ENCODE data around the gene WFIKKN1.
A peak's percentile ranks its signal among the peaks of the same experiment; 100 is the strongest.

The WFIKKN1 gene

DNA sequence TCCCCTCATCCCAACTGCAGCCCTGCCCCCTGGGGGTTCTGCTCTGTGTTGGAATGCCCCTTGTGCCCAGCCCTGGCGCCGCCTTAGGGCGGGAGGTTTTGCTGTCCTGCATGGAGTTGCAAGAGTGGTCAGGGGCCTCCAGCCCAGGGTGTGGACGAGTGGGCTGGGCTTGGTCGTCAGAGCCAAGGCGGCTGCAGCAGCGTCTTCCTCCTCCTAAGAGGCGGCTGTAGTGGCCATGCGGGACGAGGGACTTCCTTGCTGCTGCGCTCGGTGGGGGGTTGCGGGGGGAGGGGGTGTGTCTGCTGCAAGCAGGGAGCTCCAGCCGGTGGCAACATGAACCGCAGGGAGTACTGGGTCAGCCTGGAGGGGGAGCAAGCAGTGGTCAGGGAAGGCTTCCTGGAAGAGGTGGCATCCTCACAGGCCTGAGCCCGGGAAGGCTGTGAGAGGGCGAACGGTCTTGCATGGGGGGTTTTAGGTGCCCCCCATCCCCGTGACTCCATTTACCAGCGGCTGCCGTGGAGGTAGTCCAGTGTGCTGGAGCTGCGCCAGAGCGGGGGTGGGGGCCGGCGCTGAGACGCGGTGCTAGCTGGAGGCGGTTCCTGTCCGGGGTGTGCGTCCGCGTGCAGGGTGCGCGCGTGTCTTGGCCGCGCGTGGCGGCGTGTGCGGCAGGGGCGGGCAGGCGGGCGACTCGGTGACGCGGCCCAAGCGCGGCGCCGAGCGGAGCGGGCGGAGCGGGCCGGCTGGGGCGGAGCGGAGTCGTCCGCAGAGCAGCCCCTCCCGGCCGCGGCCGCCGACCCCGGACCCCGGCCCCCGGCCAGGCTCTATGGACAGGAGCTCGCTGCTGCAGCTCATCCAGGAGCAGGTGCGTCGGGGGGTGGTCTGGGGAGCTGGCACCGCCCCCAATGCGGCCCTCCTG, 44.4 kb downstream of the WFIKKN1 start, which contains the start of gene RHBDL1:
Gene RHBDL1, plus strand, starts transcription at position 704 of the 916 bp plus-strand sequence. Its CDS starts 120 bp downstream, at position 824.
- peak; percentile 33 to 34 for DNase-seq (ENCODE audit: low read depth in 2 of 2)
- TF ChIP-seq, protein P1, sequence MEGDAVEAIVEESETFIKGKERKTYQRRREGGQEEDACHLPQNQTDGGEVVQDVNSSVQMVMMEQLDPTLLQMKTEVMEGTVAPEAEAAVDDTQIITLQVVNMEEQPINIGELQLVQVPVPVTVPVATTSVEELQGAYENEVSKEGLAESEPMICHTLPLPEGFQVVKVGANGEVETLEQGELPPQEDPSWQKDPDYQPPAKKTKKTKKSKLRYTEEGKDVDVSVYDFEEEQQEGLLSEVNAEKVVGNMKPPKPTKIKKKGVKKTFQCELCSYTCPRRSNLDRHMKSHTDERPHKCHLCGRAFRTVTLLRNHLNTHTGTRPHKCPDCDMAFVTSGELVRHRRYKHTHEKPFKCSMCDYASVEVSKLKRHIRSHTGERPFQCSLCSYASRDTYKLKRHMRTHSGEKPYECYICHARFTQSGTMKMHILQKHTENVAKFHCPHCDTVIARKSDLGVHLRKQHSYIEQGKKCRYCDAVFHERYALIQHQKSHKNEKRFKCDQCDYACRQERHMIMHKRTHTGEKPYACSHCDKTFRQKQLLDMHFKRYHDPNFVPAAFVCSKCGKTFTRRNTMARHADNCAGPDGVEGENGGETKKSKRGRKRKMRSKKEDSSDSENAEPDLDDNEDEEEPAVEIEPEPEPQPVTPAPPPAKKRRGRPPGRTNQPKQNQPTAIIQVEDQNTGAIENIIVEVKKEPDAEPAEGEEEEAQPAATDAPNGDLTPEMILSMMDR (IDR thresholded peaks at IDR 0.05; ENCODE audit: low read depth, low read length): no peak
- H3K4me3 ChIP-seq (replicated peaks in 1 of 2; ENCODE audit: low read depth in 2 of 2, low read length in 2 of 2): peak within 1 kb of the TSS; percentile 34 to 35

DNA sequence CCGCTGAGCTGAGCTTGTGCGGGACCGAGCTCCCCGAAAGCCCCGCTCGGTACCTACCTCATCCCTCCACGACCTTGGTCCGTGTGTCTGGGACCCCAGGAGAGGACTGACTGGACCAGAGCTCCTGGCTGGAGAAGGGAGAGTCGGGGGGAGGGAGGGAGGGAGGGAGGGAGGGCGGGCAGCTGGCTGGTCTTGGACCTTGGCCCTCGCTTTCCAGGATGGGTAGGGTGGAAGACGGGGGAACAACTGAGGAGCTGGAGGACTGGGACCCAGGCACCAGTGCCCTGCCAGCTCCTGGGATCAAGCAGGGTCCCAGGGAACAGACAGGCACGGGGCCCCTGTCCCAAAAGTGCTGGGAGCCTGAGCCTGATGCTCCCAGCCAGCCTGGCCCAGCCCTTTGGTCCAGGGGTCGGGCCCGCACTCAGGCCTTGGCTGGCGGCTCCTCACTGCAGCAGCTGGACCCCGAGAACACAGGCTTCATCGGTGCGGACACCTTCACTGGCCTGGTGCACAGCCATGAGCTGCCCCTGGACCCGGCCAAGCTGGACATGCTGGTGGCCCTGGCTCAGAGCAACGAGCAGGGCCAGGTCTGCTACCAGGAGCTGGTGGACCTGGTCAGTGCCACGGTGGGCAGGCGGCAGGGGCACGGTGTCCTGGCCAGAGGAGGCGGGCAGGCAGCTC, 45.2 kb downstream of the WFIKKN1 start:
- DNase-seq (ENCODE audit: low read depth in 2 of 2): no peak
- peak overlapping the region; percentile 34 to 35 for H3K4me3 ChIP-seq (replicated peaks in 1 of 2; ENCODE audit: low read depth in 2 of 2, low read length in 2 of 2)
- TF ChIP-seq, protein P1 (IDR thresholded peaks at IDR 0.05; ENCODE audit: low read depth, low read length): no peak

DNA sequence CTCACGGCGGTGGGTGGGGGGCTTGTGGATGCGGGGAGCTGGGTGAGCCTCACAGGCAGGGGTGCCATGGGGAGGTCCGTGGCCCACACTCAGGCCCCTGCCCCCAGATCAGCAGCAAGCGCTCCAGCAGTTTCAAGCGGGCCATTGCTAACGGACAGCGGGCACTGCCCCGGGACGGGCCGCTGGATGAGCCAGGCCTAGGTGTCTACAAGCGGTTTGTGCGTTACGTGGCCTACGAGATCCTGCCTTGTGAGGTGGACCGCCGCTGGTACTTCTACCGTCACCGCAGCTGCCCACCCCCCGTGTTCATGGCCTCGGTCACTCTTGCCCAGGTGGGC, 45.7 kb downstream of the WFIKKN1 start:
- TF ChIP-seq, protein P1 (IDR thresholded peaks at IDR 0.05; ENCODE audit: low read depth, low read length): no peak
- no peak for DNase-seq (ENCODE audit: low read depth in 2 of 2)
- no peak overlapping the region for H3K4me3 ChIP-seq (replicated peaks in 1 of 2; ENCODE audit: low read depth in 2 of 2, low read length in 2 of 2)

DNA sequence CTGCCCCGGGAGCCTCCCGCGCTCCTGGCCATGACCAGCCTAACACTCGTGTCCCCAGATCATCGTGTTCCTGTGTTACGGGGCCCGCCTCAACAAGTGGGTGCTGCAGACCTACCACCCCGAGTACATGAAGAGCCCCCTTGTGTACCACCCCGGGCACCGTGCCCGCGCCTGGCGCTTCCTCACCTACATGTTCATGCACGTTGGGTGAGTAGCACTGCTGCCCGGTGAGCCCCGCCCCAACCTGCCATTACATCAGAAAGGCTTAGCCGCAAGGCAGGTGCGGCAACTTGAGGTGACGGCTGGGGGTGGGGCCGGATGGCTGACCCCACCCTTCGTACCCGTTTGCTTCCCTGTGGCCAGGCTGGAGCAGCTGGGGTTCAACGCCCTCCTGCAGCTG, 46.1 kb downstream of the WFIKKN1 start:
- no peak for DNase-seq (ENCODE audit: low read depth in 2 of 2)
- TF ChIP-seq, protein P1 (IDR thresholded peaks at IDR 0.05; ENCODE audit: low read depth, low read length): no peak
- no peak overlapping the region for H3K4me3 ChIP-seq (replicated peaks in 1 of 2; ENCODE audit: low read depth in 2 of 2, low read length in 2 of 2)

DNA sequence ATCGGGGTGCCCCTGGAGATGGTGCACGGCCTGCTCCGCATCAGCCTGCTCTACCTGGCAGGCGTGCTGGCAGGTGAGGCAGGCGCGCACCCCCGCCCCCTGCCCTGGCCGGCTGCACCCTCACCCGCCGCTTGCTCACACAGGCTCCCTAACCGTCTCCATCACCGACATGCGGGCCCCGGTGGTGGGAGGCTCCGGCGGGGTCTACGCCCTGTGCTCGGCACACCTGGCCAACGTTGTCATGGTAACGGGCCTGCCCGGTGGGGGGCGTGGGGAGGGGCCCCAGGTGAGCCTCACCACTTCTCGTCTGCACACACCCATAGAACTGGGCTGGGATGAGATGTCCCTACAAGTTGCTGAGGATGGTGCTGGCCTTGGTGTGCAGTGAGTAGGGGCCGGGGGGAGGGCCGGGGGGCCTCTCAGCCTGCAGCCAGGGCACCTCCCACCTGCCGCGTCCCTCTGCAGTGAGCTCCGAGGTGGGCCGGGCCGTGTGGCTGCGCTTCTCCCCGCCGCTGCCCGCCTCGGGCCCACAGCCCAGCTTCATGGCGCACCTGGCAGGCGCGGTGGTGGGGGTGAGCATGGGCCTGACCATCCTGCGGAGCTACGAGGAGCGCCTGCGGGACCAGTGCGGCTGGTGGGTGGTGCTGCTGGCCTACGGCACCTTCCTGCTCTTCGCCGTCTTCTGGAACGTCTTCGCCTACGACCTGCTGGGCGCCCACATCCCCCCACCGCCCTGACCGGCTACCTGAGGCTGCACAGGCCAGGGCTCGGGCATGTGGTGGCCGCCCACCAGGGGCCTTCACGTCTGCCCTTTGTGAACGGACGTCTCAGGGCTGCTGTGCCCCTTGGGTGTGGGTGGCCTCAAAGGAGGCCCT, 46.8 kb downstream of the WFIKKN1 start:
- DNase-seq (ENCODE audit: low read depth in 2 of 2): no peak
- TF ChIP-seq, protein P1 (IDR thresholded peaks at IDR 0.05; ENCODE audit: low read depth, low read length): no peak
- H3K4me3 ChIP-seq (replicated peaks in 1 of 2; ENCODE audit: low read depth in 2 of 2, low read length in 2 of 2): no peak overlapping the region

DNA sequence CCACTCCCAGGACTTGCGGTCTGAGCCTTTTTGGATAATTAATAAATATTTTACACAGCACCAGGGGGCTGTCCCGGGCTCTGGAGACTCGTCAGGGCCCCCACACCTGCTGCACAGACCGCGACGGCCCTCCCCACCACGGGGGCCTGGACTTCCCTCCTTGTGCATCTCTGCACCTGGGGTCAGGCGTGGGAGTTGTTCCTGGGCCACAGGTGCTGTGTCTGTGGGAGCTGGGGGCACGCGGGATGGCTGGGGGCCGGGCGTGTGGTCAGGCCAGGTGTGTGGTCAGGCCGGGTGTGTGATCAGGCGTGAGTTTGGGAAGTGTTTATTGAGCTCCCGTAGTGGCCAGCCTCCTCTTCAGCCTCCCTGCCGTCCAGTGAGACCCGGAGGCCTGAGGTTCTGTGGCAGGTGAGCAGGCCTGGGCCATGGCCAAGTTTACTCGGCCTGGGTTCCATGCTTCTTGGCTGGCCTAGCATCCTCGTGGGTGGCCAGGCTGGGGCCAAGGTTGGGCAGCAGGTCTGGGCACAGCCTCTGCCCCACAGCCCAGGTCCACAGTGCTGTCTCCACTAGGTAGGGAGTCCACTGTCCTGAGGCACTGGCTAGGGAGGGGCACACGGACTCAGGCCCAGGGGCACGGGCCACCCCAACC, 47.5 kb downstream of the WFIKKN1 start:
- TF ChIP-seq, protein P1 (IDR thresholded peaks at IDR 0.05; ENCODE audit: low read depth, low read length): no peak
- H3K4me3 ChIP-seq (replicated peaks in 1 of 2; ENCODE audit: low read depth in 2 of 2, low read length in 2 of 2): no peak overlapping the region
- no peak for DNase-seq (ENCODE audit: low read depth in 2 of 2)

Measured in cardiac fibroblast (primary cell).